ENCODE data around the gene C1QTNF9B.

DNA sequence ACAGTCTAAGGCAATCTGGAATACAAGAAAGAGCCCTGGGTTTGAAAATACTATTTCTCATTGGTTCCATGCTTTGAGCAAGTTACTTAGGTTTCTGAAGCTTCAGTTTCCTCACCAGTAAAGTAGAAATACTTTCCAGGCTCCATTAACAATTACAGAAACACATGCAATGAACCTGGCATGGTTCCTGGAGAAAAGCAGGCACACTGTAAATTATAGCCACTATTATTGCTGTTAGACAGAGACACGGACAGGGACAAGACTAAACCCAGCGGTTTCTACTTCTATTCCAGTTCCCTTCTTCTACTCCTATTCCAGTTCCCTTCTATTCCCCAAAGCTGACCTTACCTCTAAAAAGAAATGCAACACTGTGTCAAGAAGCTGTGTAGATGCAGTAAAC, 49.3 kb downstream of the C1QTNF9B start:
- TF ChIP-seq, protein P1, sequence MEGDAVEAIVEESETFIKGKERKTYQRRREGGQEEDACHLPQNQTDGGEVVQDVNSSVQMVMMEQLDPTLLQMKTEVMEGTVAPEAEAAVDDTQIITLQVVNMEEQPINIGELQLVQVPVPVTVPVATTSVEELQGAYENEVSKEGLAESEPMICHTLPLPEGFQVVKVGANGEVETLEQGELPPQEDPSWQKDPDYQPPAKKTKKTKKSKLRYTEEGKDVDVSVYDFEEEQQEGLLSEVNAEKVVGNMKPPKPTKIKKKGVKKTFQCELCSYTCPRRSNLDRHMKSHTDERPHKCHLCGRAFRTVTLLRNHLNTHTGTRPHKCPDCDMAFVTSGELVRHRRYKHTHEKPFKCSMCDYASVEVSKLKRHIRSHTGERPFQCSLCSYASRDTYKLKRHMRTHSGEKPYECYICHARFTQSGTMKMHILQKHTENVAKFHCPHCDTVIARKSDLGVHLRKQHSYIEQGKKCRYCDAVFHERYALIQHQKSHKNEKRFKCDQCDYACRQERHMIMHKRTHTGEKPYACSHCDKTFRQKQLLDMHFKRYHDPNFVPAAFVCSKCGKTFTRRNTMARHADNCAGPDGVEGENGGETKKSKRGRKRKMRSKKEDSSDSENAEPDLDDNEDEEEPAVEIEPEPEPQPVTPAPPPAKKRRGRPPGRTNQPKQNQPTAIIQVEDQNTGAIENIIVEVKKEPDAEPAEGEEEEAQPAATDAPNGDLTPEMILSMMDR (conservative IDR thresholded peaks at IDR 0.05; ENCODE audit: low read length): no peak
- TF ChIP-seq EZH2phosphoT487 (IDR thresholded peaks at IDR 0.05; ENCODE audit: borderline replicate concordance, low read depth, low read length): no peak

Data from OCI-LY7 (cell line).